GM12878 (cell line): ENCODE results near the gene TMEM17. TPM values are rescaled to one million over a fixed set of nuclear protein-coding genes. Genes with fewer than 3 reads are reported as not detected.

ENCODE experiments used
- ATAC-seq: fragments of 200-7000 bp; cut with Tn5 transposase; 3 replicates; pipeline ENCODE4 v1.9.1; 2020; ENCODE audit warnings: mild to moderate bottlenecking, moderate library complexity
- BruUV-seq: library from RNA; stranded (reverse); fragments of 400-500 nt; replicated peaks from 2 replicates; lab custom pipeline; 2021; lab: Mats Ljungman, UMichigan
- CTCF ChIA-PET: fragments of 300-600 bp; sonication (Branson Sonifier 250); formaldehyde crosslinking; extraction: SDS; loops from one replicate; lab custom pipeline; 2021; ENCODE audit warnings: inconsistent platforms; lab: Yijun Ruan, JAX
- POLR2A ChIA-PET: fragments of 350-600 bp; formaldehyde crosslinking; extraction: SDS; loops from one replicate; lab custom pipeline; 2021; ENCODE audit warnings: inconsistent platforms; lab: Charles Lee
- RAD21 ChIA-PET: fragments of 300-600 bp; sonication (Branson Sonifier 250); formaldehyde crosslinking; loops from one replicate; lab custom pipeline; 2023; ENCODE audit warnings: antibody characterized with exemption; ENCODE audit not compliant: unreplicated experiment; lab: Charles Lee
- SMC1A ChIA-PET: fragments of 300-600 bp; sonication (Branson Sonifier 250); formaldehyde crosslinking; loops from one replicate; lab custom pipeline; 2023; ENCODE audit not compliant: unreplicated experiment, uncharacterized antibody; lab: Charles Lee
- DNase-seq: peaks from one replicate; pipeline ENCODE4 v3.0.0-alpha.2; 2011; ENCODE audit warnings: low read depth, low spot score
- FAIRE-seq: peaks from 3 replicates; lab custom pipeline; 2011; peaks lifted over from hg19 to GRCh38; lab: Jason Lieb, UNC
- H2AFZ ChIP-seq: 2 replicates; pipeline ENCODE4 v1.6.0; 2011; ENCODE audit warnings: low read depth, low read length, control low read depth; ENCODE audit not compliant: control insufficient read depth
- H3K27ac ChIP-seq: 2 replicates; pipeline ENCODE4 v1.5.1; 2011; ENCODE audit warnings: control low read depth; ENCODE audit not compliant: control insufficient read depth, insufficient read depth
- H3K27me3 ChIP-seq, 2 experiments: replicated peaks in 1 of 2; 2 replicates each; pipeline versions ENCODE4 v1.6.0 to v1.6.1; 2011; ENCODE audit warnings: low read length in 1 of 2; ENCODE audit not compliant: control insufficient read depth in 2 of 2, insufficient read depth in 2 of 2
- H3K36me3 ChIP-seq, 2 experiments: 2 replicates each; pipeline ENCODE4 v1.5.1; 2011; ENCODE audit warnings: low read length in 1 of 2; ENCODE audit not compliant: control insufficient read depth in 2 of 2, insufficient read depth in 2 of 2
- H3K4me1 ChIP-seq: 2 replicates; pipeline ENCODE4 v1.6.1; 2011; ENCODE audit warnings: mild to moderate bottlenecking, low read length, moderate library complexity, mixed read lengths; ENCODE audit not compliant: control insufficient read depth, insufficient read depth
- H3K4me2 ChIP-seq: 2 replicates; pipeline ENCODE4 v1.6.0; 2011; ENCODE audit warnings: control low read depth; ENCODE audit not compliant: control insufficient read depth, insufficient read depth
- H3K4me3 ChIP-seq: fragments of 200-600 bp; sonication (generic); 2 replicates; pipeline ENCODE4 v1.5.1; 2016
- H3K79me2 ChIP-seq: 2 replicates; pipeline ENCODE4 v1.6.0; 2011; ENCODE audit warnings: low read length; ENCODE audit not compliant: control insufficient read depth, insufficient read depth
- H3K9ac ChIP-seq: 2 replicates; pipeline ENCODE4 v1.8.0; 2011; ENCODE audit warnings: low read length, control low read depth, mixed read lengths; ENCODE audit not compliant: control insufficient read depth, insufficient read depth
- H3K9me3 ChIP-seq: replicated peaks from 3 replicates; pipeline ENCODE4 v1.5.1; 2011; ENCODE audit warnings: mild to moderate bottlenecking, low read length; ENCODE audit not compliant: control insufficient read depth, insufficient read depth
- H4K20me1 ChIP-seq: 2 replicates; pipeline ENCODE4 v1.6.0; 2011; ENCODE audit not compliant: control insufficient read depth, insufficient read depth
- EGR1 ChIP-seq, 2 experiments: IDR thresholded peaks; 1 replicate in 1 of 2; 2 replicates in 1 of 2; pipeline ENCODE4 v1.6.1; 2011 to 2012; ENCODE audit warnings: low read depth in 2 of 2, low read length in 2 of 2, borderline replicate concordance in 1 of 2, mild to moderate bottlenecking in 1 of 2, moderate library complexity in 1 of 2
- EZH2 ChIP-seq: IDR thresholded peaks from 2 replicates; pipeline ENCODE4 v1.6.1; 2012; ENCODE audit warnings: low read depth, mild to moderate bottlenecking, control low read depth, inconsistent platforms, low read length, borderline replicate concordance; ENCODE audit not compliant: control insufficient read depth
- GABPA ChIP-seq: IDR thresholded peaks from 2 replicates; pipeline ENCODE4 v1.6.1; 2014; ENCODE audit warnings: antibody characterized with exemption, low read depth, mild to moderate bottlenecking, inconsistent platforms
- HDAC2 ChIP-seq: fragments of 200-600 bp; sonication (generic); IDR thresholded peaks from 2 replicates; pipeline ENCODE4 v1.6.1; 2017
- HSF1 ChIP-seq: fragments of 150-350 bp; IDR thresholded peaks from 2 replicates; pipeline ENCODE4 v1.6.1; 2014; ENCODE audit warnings: mild to moderate bottlenecking, low read depth, low read length
- MXI1 ChIP-seq: fragments of 150-350 bp; IDR thresholded peaks from 2 replicates; pipeline ENCODE4 v1.6.1; 2011; ENCODE audit warnings: low read depth, mild to moderate bottlenecking, inconsistent platforms, low read length, improper control_type of control experiment
- NR2C1 ChIP-seq: fragments of 450-650 bp; IDR thresholded peaks from 2 replicates; pipeline ENCODE4 v1.6.1; 2017; ENCODE audit warnings: antibody characterized with exemption, mild to moderate bottlenecking, moderate library complexity
- STAT3 ChIP-seq: IDR thresholded peaks from 2 replicates; pipeline ENCODE4 v1.6.1; 2011; ENCODE audit warnings: low read depth, low read length, improper control_type of control experiment
- TCF7 ChIP-seq: IDR thresholded peaks from 2 replicates; pipeline ENCODE4 v1.6.1; 2014; ENCODE audit warnings: antibody characterized with exemption, borderline replicate concordance
- ZBTB33 ChIP-seq: fragments of 450-650 bp; IDR thresholded peaks from 2 replicates; pipeline ENCODE4 v1.6.1; 2017; ENCODE audit warnings: mild to moderate bottlenecking
- ZNF217 ChIP-seq: fragments of 450-650 bp; IDR thresholded peaks from 2 replicates; pipeline ENCODE4 v1.6.1; 2017; ENCODE audit warnings: antibody characterized with exemption, mild to moderate bottlenecking
- WGBS: methylation state at CpG from one replicate; pipeline ENCODE4 v1.1.6; 2016; ENCODE audit warnings: low lambda C conversion rate; ENCODE audit not compliant: insufficient replicate concordance, insufficient coverage; ENCODE audit errors: missing lambda C conversion rate; 5-methylcytosine and 5-hydroxymethylcytosine counted together
- in situ Hi-C: fragments of 300-500 bp; cut with MboI; formaldehyde crosslinking; loops from 9 replicates; pipeline ENCODE4 v1.14.3; 2018; ENCODE audit warnings: mixed read lengths
- intact Hi-C: fragments of 100-400 bp; cut with micrococcal nuclease; formaldehyde crosslinking; loops from one replicate; pipeline ENCODE4 v1.14.2; 2022; ENCODE audit not compliant: unreplicated experiment
- polyA plus RNA-seq, 11 experiments: library from polyadenylated mRNA; depleted of rRNA in 4 of 11; unstranded in 6 of 11; stranded (reverse) in 5 of 11; fragments of >200 nt; fragmentation: Nextera tagmentation in 4 of 11; fragmentation: Illumina TruSeq in 1 of 11; extraction: Ambion mirVana in 4 of 11; extraction: Trizol in 1 of 11; gene quantifications; 1 replicate in 1 of 11; 2 replicates in 10 of 11; pipeline versions ENCODE4 v1.2.1 to v1.2.3, GENCODE V29; 2011 to 2016; ENCODE audit warnings: inconsistent platforms in 2 of 11, missing spikeins in 2 of 11, low read depth in 1 of 11
- total RNA-seq, 4 experiments: library from RNA; depleted of rRNA in 3 of 4; stranded (reverse); fragments of >200 nt in 3 of 4; fragmentation: Illumina TruSeq in 1 of 4; extraction: Trizol in 1 of 4; gene quantifications; 2 replicates each; pipeline versions ENCODE4 v1.2.1 to v1.2.3, GENCODE V29; 2013 to 2021

TMEM17 gene
- total and polyA plus RNA-seq, 10 of the 15 experiments (the other 5 are each of a cell fraction or from before 2014, with no cell fraction given) = 0.87 to 2.6 (median 1.4) TPM

- TF ChIP-seq STAT3 (no peak), EZH2 (no peak), ZNF217 (no peak), NR2C1 (no peak), HSF1 (no peak), MXI1 (no peak), HDAC2 (no peak), EGR1 (IDR thresholded peaks at IDR 0.05; ENCODE audit: borderline replicate concordance in 1 of 2, low read depth in 2 of 2, low read length in 2 of 2) (no peak), TCF7 (no peak), GABPA (no peak), ZBTB33 (no peak)
- TF ChIP-seq, all 136 proteins: peak for 0
- no peaks in the 10 kb centered on the region for H3K79me2 ChIP-seq
- intact Hi-C loops (no loop called here), in situ Hi-C loops (no loop called here)
- H4K20me1 ChIP-seq = no peaks in the 10 kb centered on the region
- BruUV-seq = no TSS peak
- ChIA-PET POLR2A (no interaction called here), CTCF (no interaction called here), SMC1A (interaction anchor here (1.1 to 1.6 kb wide), 2 partner anchors 39 to 998 kb away, joined by 3 read pairs; no protein-coding TSS in a partner anchor), RAD21 (no interaction called here)
- FAIRE-seq = no peak
- no peak overlapping the region for H3K4me3 ChIP-seq
- WGBS = 66% methylated on average over 4 of the region's 4 CpGs
- no peak for DNase-seq
- no peak overlapping the region for H3K9ac ChIP-seq
- H3K36me3 ChIP-seq = no peaks in the 10 kb centered on the region
- ATAC-seq = no peak
- H3K4me2 ChIP-seq = no peak overlapping the region
- H2AFZ ChIP-seq = no peak overlapping the region
- no peak overlapping the region for H3K27ac ChIP-seq
- no peaks in the 10 kb centered on the region for H3K27me3 ChIP-seq
- H3K4me1 ChIP-seq = no peaks in the 10 kb centered on the region
- no peaks in the 10 kb centered on the region for H3K9me3 ChIP-seq
These were observed 16.8 kb downstream of the TMEM17 start for GRCh38 chr2:62489162-62489561.
